EH (cell line): ENCODE data around the gene RNASEH2A.

Experiments
- DNase-seq: peaks from one replicate; pipeline ENCODE4 v3.0.0-alpha.2; 2015; ENCODE audit warnings: low read depth

RNASEH2A gene

GRCh38 chr19:12782424-12783290 lies 23.7 kb upstream of the RNASEH2A start:
- peak; percentile 81 for DNase-seq

- DNase-seq: no peak
Observed at GRCh38 chr19:12783291-12783848, 23.0 kb upstream of the RNASEH2A start.

- DNase-seq: peak; percentile 64
Observed at GRCh38 chr19:12783849-12784393, 22.5 kb upstream of the RNASEH2A start.

GRCh38 chr19:12784394-12784870 lies 22.0 kb upstream of the RNASEH2A start:
- peak; percentile 48 for DNase-seq

GRCh38 chr19:12784871-12785430 lies 21.4 kb upstream of the RNASEH2A start:
- DNase-seq: no peak

GRCh38 chr19:12785431-12786031 lies 20.9 kb upstream of the RNASEH2A start:
- DNase-seq: no peak

- DNase-seq: no peak
Observed at GRCh38 chr19:12786141-12786870, 20.1 kb upstream of the RNASEH2A start.

- no peak for DNase-seq
Observed at GRCh38 chr19:12786952-12787351, 19.4 kb upstream of the RNASEH2A start.

- DNase-seq: no peak
Observed at GRCh38 chr19:12787458-12787857, 18.9 kb upstream of the RNASEH2A start.

GRCh38 chr19:12788042-12788681 lies 18.2 kb upstream of the RNASEH2A start:
- DNase-seq: no peak

- DNase-seq: peak; percentile 74
Observed at GRCh38 chr19:12788682-12789097, 17.7 kb upstream of the RNASEH2A start.

- no peak for DNase-seq
Observed at GRCh38 chr19:12789098-12789903, 17.1 kb upstream of the RNASEH2A start.

GRCh38 chr19:12789904-12790619 lies 16.3 kb upstream of the RNASEH2A start:
- peak; percentile 97 for DNase-seq

- no peak for DNase-seq
Observed at GRCh38 chr19:12790628-12791344, 15.6 kb upstream of the RNASEH2A start.

GRCh38 chr19:12791345-12792050 lies 14.9 kb upstream of the RNASEH2A start, which contains the start of gene JUNB:
TSS of gene JUNB (plus strand) at chr19:12791486. CDS start at chr19:12791772, 286 bp downstream.
- peak; percentile 97 for DNase-seq

GRCh38 chr19:12792051-12792852 lies 14.1 kb upstream of the RNASEH2A start:
- peak; percentile 67 for DNase-seq

GRCh38 chr19:12792853-12793289 lies 13.5 kb upstream of the RNASEH2A start:
- DNase-seq: no peak
